HG02571 (cell line): ENCODE results near the gene NPTN.
A peak's percentile ranks its signal among the peaks of the same experiment; 100 is the strongest.
"Not testable (repeated sequence)": the region's sequence is repeated elsewhere in the genome, so short reads cannot be mapped to it uniquely, and the experiment has no call there.

Source experiments
- ATAC-seq: cut with Tn5 transposase; IDR thresholded peaks from one replicate; pipeline ENCODE4 v1.9.1; 2021; ENCODE audit warnings: mild to moderate bottlenecking, moderate library complexity; ENCODE audit not compliant: unreplicated experiment

The NPTN gene

GRCh38 chr15:73633111-73633990 is at the start of gene NPTN:
Gene NPTN, minus strand, starts transcription at chr15:73633389. Its CDS starts 174 bp downstream, at chr15:73633215.
- ATAC-seq = peak; percentile 86

DNA sequence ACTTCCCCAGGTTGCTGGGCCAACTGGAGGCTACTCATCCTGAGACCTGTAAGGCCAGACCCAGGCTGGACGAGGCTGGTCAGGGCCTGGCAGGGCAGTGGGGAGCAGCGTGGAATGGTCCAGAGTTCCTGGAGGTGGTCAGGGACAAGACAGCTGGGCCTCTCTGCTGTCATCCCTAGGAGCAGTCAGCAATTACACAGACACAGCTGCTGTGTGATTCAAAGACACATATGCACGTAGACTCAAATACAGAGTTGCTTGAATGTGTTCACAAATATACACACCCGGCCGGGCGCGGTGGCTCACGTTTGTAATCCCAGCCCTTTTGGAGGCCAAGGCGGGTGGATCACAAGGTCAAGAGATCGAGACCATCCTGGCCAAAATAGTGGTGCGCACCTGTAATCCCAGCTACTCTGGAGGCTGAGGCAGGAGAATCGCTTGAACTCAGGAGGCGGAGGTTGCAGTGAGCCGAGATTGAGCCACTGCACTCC is 49.5 kb upstream of the NPTN start:
- ATAC-seq = no peak

DNA sequence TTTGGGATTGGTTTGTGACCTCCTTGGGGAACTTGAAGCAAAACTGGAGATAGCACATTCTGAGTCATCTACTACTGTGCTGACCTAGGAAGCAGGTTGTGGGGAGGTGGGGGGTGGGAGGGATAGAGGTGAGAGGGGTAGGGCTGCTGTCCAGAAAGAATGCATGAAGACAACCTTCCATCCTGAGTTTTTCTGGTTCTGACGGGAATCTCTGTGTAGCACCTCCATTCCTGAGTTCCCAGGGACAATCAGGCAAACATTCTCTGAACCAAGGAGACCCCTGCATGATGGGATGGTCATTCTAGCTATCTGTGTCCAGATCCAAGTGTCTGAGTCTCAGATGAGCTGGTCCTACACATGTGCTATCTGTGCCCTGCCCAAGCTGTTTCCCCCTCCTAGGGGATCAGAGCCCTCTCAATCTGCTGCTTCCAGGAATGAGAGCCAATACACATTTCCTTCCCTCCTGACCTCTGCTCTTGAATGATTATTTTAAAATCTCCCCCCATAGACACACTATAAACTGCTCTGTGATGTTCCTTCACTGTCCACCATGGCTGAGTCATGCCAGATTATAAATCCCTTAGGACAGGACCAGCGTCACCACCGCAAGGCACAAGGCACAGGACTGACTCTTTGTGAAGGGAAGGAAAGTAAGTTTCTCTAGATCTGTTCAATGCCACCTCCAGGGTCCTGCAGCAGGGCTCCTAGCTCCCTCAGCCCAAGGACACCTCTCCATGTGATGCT is 48.8 kb upstream of the NPTN start:
- no peak for ATAC-seq

- ATAC-seq = no peak
Measured at GRCh38 chr15:73681063-73681462, 47.9 kb upstream of the NPTN start.

GRCh38 chr15:73680549-73680948 is 47.4 kb upstream of the NPTN start:
- no peak for ATAC-seq

DNA sequence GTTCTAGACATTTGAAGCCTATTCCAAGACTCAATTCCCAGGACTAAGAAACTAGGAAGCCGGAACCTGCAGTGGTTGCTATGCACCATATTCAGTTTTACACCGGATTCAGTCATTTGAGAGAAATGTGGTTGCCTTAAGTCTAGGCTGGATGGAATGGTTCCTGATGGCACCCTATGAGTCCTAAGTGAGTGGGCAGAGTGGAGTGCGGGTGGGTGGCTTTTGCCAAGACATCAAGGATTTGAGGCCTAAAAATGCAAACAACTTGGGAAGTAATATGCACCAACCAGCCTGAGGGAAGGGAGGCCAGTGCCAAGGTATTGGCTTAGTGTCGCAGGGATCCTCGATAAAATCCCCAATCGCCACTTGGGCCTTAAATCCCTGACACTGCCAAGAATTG is 46.8 kb upstream of the NPTN start:
- ATAC-seq = no peak

DNA sequence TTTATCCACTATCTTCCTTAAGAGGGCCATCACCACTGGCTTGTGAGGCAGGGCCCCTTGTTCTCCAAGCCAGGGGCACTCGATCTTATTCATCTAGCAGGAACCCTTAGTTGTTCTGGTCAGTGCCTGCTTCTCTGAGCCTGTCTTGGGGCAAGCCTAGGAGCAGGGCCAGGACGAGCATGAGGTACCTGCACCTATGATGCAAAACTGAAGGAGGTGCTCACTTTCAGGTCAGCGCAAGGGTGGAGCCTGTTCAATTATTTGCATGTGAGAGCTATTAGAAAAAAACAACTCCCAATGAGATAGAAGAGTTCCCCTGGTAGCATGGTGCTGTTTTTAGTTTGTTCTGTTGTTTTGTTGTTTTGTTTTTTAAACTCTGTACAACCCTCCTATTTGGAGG is 46.0 kb upstream of the NPTN start:
- ATAC-seq = no peak

DNA sequence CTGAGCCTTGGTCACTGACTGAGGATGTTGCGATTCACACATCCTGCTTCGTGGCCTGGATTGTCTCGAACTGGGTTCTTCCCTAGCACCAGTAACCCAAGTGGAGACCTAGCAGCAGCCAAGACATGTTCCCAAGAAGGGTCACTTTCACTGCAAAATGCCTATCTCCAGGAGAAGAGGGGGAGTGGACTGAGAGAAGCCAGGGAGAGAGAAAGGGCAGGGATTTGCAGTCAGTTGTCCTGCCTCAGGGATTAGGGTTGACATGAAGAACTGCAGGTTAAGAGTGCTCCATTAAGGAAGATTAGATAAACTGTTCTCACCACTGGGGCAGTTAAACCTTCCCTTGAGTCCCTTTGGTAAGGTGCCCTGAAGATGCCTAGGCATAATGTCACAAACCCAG is 45.3 kb upstream of the NPTN start:
- no peak for ATAC-seq

GRCh38 chr15:73677733-73678132 is 44.5 kb upstream of the NPTN start:
- ATAC-seq = no peak

- ATAC-seq = no peak
Measured at GRCh38 chr15:73677146-73677607, 44.0 kb upstream of the NPTN start.

GRCh38 chr15:73674587-73674986 is 41.4 kb upstream of the NPTN start:
- ATAC-seq = no peak

DNA sequence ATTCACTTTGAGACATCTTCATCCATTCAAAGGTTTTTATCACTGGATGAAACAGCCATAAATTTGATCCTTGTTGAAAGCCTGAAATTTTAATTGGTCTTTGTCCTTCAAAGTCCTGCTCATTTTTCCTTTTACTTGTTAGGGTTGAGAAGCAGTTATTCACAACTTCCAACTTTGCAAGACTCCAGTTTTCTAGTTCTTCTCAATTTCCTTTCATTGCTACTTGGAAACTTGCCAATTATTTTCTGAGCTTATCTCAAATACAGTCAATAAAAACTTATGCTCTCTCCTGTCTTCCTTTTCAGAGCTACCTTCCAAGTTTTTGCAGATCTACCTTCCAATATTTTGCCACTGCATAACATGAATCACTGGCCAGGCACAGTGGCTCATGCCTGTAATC is 27.3 kb upstream of the NPTN start:
- ATAC-seq = no peak

GRCh38 chr15:73658645-73659044 is 25.5 kb upstream of the NPTN start:
- no peak for ATAC-seq

- no peak for ATAC-seq
Measured at GRCh38 chr15:73655724-73656123, 22.5 kb upstream of the NPTN start.

DNA sequence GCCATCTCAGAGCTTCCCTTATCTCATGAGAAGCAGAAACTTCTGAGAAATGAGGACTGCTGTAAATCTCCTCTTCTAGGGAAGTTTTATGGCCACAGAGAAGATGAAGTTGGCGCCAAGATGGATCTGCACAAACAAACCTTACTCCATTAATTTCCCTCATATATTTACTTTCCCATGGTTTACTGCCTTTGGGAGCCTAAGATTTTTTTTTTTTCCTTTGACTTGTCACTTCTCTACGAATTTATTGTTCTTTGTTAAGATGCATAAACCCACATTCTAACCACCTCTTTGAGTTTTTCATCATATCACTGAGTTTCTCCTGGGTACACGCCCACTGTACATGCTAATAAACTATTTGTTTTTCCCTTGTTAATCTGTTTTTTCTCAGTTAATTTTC is 21.5 kb upstream of the NPTN start:
- no peak for ATAC-seq

DNA sequence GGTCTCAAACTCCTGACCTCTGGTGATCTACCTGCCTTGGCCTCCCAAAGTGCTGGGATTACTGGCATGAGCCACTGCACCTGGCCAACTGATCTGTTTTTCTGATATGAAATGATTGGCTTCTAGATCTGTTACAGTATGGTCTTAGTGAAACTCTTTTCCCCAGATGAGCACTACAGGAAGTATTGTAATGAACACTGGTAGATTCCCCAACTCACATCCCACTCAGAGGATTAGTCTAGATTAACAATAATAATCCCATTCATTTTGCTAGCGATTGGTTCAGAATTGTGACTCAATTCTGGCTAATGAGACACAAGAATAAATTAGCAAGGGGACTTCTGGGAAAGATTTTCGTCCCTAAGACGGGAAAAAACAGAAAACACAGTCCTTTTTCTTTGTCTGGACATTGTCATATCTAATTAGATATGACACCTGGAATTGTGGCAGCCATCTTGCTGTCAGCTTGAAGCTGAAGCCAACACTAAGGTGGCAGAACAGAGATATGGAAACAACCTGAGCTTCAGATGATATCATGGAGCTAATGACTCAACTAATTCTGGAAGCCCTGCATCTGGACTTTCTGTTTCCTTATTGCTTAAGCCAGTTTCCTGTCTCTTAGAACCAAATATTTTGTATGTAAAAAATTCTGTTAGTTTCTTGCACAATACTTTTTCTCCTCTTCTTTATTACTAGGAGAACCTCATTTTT is 17.4 kb upstream of the NPTN start:
- ATAC-seq = no peak

DNA sequence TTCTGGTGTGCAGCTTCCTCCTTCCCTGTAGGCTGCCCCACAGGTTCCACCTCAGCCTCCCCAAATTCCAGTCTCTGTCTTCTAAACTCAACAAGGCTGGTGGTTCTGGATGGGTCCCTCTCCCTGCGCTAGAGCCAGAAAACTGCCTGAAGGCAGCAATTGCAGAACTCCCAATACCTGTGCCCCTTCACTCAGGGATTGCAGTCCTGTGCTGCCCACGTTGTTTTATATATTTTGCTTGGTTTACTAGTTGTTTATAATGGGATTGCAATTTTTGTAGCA is 14.8 kb upstream of the NPTN start:
- ATAC-seq = no peak

DNA sequence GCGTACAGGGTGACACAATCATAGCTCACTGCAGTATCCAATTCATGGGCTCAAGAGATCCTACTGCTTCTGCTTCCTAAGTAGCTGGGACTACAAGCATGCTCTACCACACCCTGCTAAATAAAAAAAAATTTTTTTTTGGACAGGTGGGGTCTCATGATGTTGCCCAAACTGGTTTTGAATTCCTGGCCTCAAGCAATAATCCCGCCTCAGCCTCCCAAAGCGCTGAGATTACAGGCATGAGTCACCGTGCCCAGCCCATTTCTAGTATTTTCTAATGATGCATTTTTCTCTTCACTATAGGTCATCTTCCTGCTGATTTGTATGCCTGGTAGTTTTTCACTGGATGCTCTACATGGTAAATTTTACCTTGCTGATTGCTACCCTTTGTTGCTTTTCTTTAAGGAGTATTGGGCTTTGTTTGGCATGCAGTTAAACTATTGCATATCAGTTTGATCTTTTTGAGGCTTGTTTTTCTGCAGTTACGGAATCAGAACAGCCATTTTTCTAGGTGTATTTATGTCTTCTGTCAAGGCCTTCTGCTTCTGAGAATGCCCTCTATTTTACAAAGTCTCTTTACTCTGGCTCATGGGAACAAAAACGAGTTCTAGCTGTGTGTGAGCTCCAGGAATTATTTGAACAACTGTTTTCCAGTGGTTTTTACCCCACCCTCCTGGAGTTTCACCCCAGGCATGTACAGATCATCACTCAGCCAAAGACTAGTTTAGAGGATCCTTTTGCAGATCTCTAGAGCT is 14.2 kb upstream of the NPTN start:
- no peak for ATAC-seq

GRCh38 chr15:73639464-73639863 is 6.3 kb upstream of the NPTN start:
- not testable (repeated sequence) for ATAC-seq

- no peak for ATAC-seq
Measured at GRCh38 chr15:73637527-73637926, 4.3 kb upstream of the NPTN start.

GRCh38 chr15:73633991-73634495 is 854 bp upstream of the NPTN start:
- ATAC-seq = no peak
